ENCODE data around the gene SPHK2.

GRCh38 chr19:48674921-48675824 is 55.9 kb downstream of the SPHK2 start:
- TF ChIP-seq ELF4 (IDR thresholded peaks at IDR 0.05) (no peak), L3MBTL2 (conservative IDR thresholded peaks at IDR 0.05) (no peak), PKNOX1 (IDR thresholded peaks at IDR 0.05) (no peak), SP1 (IDR thresholded peaks at IDR 0.05) (no peak), ZNF384 (IDR thresholded peaks at IDR 0.05) (no peak), ARNT (IDR thresholded peaks at IDR 0.05) (no peak), SUZ12 (IDR thresholded peaks at IDR 0.05) (no peak), NFRKB (IDR thresholded peaks at IDR 0.05) (no peak), TARDBP (IDR thresholded peaks at IDR 0.05) (no peak), CTBP1 (IDR thresholded peaks at IDR 0.05; ENCODE audit: borderline replicate concordance) (no peak)
